Stimulated activated CD4-positive, alpha-beta T cell treated with anti-CD3 and anti-CD28 coated beads, TNF-alpha, amount 100 ng/mL, for 1 hour (primary cell): ENCODE data around the gene MOG.

Experiments used
- DNase-seq, 3 donors: peaks; one replicate each; pipeline ENCODE4 v3.0.0-alpha.2; 2020; ENCODE audit warnings: low read depth in 3 of 3, low spot score in 1 of 3

The MOG gene

GRCh38 chr6:29675561-29675960 is 18.7 kb downstream of the MOG start:
- DNase-seq = no peak

- DNase-seq = no peak
Observed at GRCh38 chr6:29676981-29677601, 20.2 kb downstream of the MOG start.

GRCh38 chr6:29678114-29678513 is 21.2 kb downstream of the MOG start:
- no peak for DNase-seq

- no peak for DNase-seq
Observed at GRCh38 chr6:29679962-29680361, 23.1 kb downstream of the MOG start.

GRCh38 chr6:29680416-29680815 is 23.5 kb downstream of the MOG start:
- DNase-seq = no peak

- no peak for DNase-seq
Observed at GRCh38 chr6:29680904-29681303, 24.0 kb downstream of the MOG start, which contains the start of gene ZFP57. ZFP57 (minus strand) TSS chr6:29681152; CDS start chr6:29677003, 4,149 bp downstream.

GRCh38 chr6:29681811-29682210 is 24.9 kb downstream of the MOG start:
- no peak for DNase-seq

- DNase-seq = no peak
Observed at GRCh38 chr6:29685718-29686326, 28.9 kb downstream of the MOG start.

GRCh38 chr6:29694637-29695036 is 37.7 kb downstream of the MOG start:
- DNase-seq = no peak

- DNase-seq = no peak
Observed at GRCh38 chr6:29696147-29697125, 39.5 kb downstream of the MOG start.

GRCh38 chr6:29702519-29703103 is 45.7 kb downstream of the MOG start:
- peak; percentile 49 to 75 (median 61) for DNase-seq

- no peak for DNase-seq
Observed at GRCh38 chr6:29705389-29706231, 48.7 kb downstream of the MOG start.

- peak in 2 of 3 donors; percentile 28 to 35 for DNase-seq
Observed at GRCh38 chr6:29708432-29709179, 51.7 kb downstream of the MOG start.

GRCh38 chr6:29709188-29709587 is 52.3 kb downstream of the MOG start:
- DNase-seq = no peak

- DNase-seq = no peak
Observed at GRCh38 chr6:29710281-29710941, 53.5 kb downstream of the MOG start.

- no peak for DNase-seq
Observed at GRCh38 chr6:29720863-29721262, 64.0 kb downstream of the MOG start.
